OCI-LY7 (cell line): ENCODE measurements around the gene APBA1. TPM values are rescaled to one million over a fixed set of nuclear protein-coding genes. Genes with fewer than 3 reads are reported as not detected.
"Not testable (repeated sequence)": the region's sequence is repeated elsewhere in the genome, so short reads cannot be mapped to it uniquely, and the experiment has no call there.

Experiments
- BruUV-seq: library from RNA; stranded (reverse); fragments of 400-500 nt; replicated peaks from 2 replicates; lab custom pipeline; 2021; lab: Mats Ljungman, UMichigan
- CTCF ChIA-PET: fragments of 300-600 bp; sonication (Branson Sonifier 250); formaldehyde crosslinking; loops from one replicate; lab custom pipeline; 2022; ENCODE audit warnings: antibody characterized with exemption; ENCODE audit not compliant: unreplicated experiment; lab: Charles Lee
- POLR2A ChIA-PET: fragments of 300-600 bp; sonication (Branson Sonifier 250); formaldehyde crosslinking; loops from one replicate; lab custom pipeline; 2022; ENCODE audit warnings: antibody characterized with exemption; lab: Charles Lee
- DNase-seq: peaks from one replicate; pipeline ENCODE4 v3.0.0-alpha.2; 2015; ENCODE audit warnings: low spot score
- H2AFZ ChIP-seq: fragments of 200-600 bp; sonication (generic), shearing (Covaris generic); 2 replicates; pipeline ENCODE4 v1.6.1; 2014; ENCODE audit warnings: mild to moderate bottlenecking, antibody characterized with exemption, low read length, moderate library complexity
- H3K27ac ChIP-seq: fragments of 200-600 bp; sonication (generic); 2 replicates; pipeline ENCODE4 v1.5.1; 2014; ENCODE audit warnings: mixed run types, low read depth, mild to moderate bottlenecking, moderate library complexity, low read length, inconsistent platforms; ENCODE audit not compliant: poor library complexity, severe bottlenecking
- H3K36me3 ChIP-seq: fragments of 200-600 bp; sonication (generic); 2 replicates; pipeline ENCODE4 v1.6.1; 2014; ENCODE audit warnings: mild to moderate bottlenecking, antibody characterized with exemption, low read length, moderate library complexity, mixed read lengths; ENCODE audit not compliant: insufficient read depth
- H3K4me1 ChIP-seq: fragments of 200-600 bp; sonication (generic); 2 replicates; pipeline ENCODE4 v1.5.1; 2014; ENCODE audit warnings: mild to moderate bottlenecking, low read length; ENCODE audit not compliant: insufficient read depth, poor library complexity, severe bottlenecking
- H3K4me2 ChIP-seq: fragments of 200-600 bp; sonication (generic); 2 replicates; pipeline ENCODE4 v1.6.1; 2014; ENCODE audit warnings: mild to moderate bottlenecking, low read length
- H3K4me3 ChIP-seq: fragments of 200-600 bp; sonication (generic); 2 replicates; pipeline ENCODE4 v1.5.1; 2014; ENCODE audit warnings: mild to moderate bottlenecking, low read depth, low read length; ENCODE audit not compliant: poor library complexity, severe bottlenecking
- H3K79me2 ChIP-seq: fragments of 200-600 bp; sonication (generic); 2 replicates; pipeline ENCODE4 v1.6.1; 2016; ENCODE audit warnings: low read depth, mild to moderate bottlenecking, low read length, moderate library complexity, mixed read lengths; ENCODE audit not compliant: insufficient read depth
- H3K9me2 ChIP-seq: fragments of 200-600 bp; sonication (generic); 2 replicates; pipeline ENCODE4 v1.6.1; 2016; ENCODE audit warnings: mild to moderate bottlenecking, low read length, mixed read lengths; ENCODE audit not compliant: insufficient read depth
- H3K9me3 ChIP-seq: fragments of 200-600 bp; sonication (generic); 2 replicates; pipeline ENCODE4 v1.6.1; 2014; ENCODE audit warnings: mild to moderate bottlenecking, mixed run types, low read length, mixed read lengths
- H4K20me1 ChIP-seq: fragments of 200-600 bp; sonication (generic); 2 replicates; pipeline ENCODE4 v1.6.1; 2014; ENCODE audit warnings: mild to moderate bottlenecking, antibody characterized with exemption, low read length, moderate library complexity, mixed read lengths; ENCODE audit not compliant: insufficient read depth
- EZH2phosphoT487 ChIP-seq: fragments of 200-600 bp; sonication (generic); IDR thresholded peaks from 2 replicates; pipeline ENCODE4 v1.6.1; 2018; ENCODE audit warnings: low read depth, borderline replicate concordance, mild to moderate bottlenecking, mixed run types, antibody characterized with exemption, low read length, moderate library complexity, mixed read lengths
- intact Hi-C: fragments of 100-400 bp; cut with micrococcal nuclease; formaldehyde crosslinking; loops from one replicate; pipeline ENCODE4 v1.10.0; 2022; ENCODE audit not compliant: unreplicated experiment
- total RNA-seq, 2 experiments: library from RNA; depleted of rRNA in 1 of 2; stranded (reverse); fragments of >200 nt in 1 of 2; shearing (Covaris generic) in 1 of 2; gene quantifications; 2 replicates each; pipeline ENCODE4 v1.2.3, GENCODE V29; 2014 to 2022
- TF ChIP-seq, protein P1 (sequence below): fragments of 200-600 bp; sonication (generic); conservative IDR thresholded peaks from 2 replicates; pipeline ENCODE4 v1.5.1; 2014; ENCODE audit warnings: mild to moderate bottlenecking, antibody characterized with exemption, low read length, moderate library complexity, mixed read lengths

Gene APBA1
- total RNA-seq, 2 experiments from 2014 or later = not detected

DNA sequence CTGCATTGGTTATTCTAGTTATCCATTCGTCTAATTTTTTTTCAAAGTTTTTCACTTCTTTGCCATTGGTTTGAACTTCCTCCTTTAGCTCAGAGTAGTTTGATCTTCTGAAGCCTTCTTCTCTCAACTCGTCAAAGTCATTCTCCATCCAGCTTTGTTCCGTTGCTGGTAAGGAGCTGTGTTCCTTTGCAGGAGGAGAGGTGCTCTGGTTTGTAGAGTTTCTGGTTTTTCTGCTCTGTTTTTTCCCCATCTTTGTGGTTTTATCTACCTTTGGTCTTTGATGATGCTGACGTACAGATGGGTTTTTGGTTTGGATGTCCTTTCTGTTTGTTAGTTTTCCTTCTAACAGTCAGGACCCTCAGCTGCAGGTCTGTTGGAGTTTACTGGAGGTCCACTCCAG lies 232.5 kb downstream of the APBA1 start:
- H3K36me3 ChIP-seq, BruUV-seq, H3K9me3 ChIP-seq, H3K4me1 ChIP-seq, H3K79me2 ChIP-seq, DNase-seq, H3K4me3 ChIP-seq, CTCF ChIA-PET, H3K27ac ChIP-seq, H2AFZ ChIP-seq, H4K20me1 ChIP-seq, intact Hi-C loops, H3K9me2 ChIP-seq, H3K4me2 ChIP-seq: not testable (repeated sequence)
- POLR2A ChIA-PET = interaction anchor here (0.6 kb wide), 1 partner anchor 387 kb away, joined by 3 read pairs; no protein-coding TSS in a partner anchor

DNA sequence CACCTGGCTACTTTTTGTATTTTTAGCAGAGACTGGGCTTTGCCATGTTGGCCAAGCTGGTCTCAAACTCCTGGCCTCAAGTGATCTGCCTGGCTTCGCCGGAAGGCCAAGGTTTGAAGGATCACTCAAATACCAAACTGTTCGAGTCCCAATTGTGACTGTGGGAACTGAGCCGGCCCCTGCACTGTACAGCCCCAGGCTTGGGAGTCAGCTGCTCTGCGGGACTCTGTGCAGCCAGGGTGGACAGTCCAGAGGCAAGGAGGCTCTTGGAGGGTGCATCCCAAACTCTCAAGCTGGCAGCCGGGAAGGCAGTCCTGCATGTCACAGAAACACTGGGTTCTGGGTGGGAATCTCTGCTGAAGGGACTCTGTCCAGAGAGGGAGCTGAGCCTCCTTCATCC lies 238.2 kb downstream of the APBA1 start:
- H3K79me2 ChIP-seq = no peaks in the 10 kb centered on the region
- H3K4me3 ChIP-seq = no peak overlapping the region
- CTCF ChIA-PET = no interaction called here
- H3K4me2 ChIP-seq = no peak overlapping the region
- H3K9me2 ChIP-seq = no peaks in the 10 kb centered on the region
- DNase-seq = no peak
- H3K4me1 ChIP-seq = no peaks in the 10 kb centered on the region
- POLR2A ChIA-PET = no interaction called here
- no peak overlapping the region for H3K27ac ChIP-seq
- no TSS peak for BruUV-seq
- no peaks in the 10 kb centered on the region for H4K20me1 ChIP-seq
- no peaks in the 10 kb centered on the region for H3K9me3 ChIP-seq
- intact Hi-C loops = no loop called here
- no peak overlapping the region for H2AFZ ChIP-seq
- H3K36me3 ChIP-seq = no peaks in the 10 kb centered on the region
- TF ChIP-seq EZH2phosphoT487 = no peak
- TF ChIP-seq, protein P1, sequence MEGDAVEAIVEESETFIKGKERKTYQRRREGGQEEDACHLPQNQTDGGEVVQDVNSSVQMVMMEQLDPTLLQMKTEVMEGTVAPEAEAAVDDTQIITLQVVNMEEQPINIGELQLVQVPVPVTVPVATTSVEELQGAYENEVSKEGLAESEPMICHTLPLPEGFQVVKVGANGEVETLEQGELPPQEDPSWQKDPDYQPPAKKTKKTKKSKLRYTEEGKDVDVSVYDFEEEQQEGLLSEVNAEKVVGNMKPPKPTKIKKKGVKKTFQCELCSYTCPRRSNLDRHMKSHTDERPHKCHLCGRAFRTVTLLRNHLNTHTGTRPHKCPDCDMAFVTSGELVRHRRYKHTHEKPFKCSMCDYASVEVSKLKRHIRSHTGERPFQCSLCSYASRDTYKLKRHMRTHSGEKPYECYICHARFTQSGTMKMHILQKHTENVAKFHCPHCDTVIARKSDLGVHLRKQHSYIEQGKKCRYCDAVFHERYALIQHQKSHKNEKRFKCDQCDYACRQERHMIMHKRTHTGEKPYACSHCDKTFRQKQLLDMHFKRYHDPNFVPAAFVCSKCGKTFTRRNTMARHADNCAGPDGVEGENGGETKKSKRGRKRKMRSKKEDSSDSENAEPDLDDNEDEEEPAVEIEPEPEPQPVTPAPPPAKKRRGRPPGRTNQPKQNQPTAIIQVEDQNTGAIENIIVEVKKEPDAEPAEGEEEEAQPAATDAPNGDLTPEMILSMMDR = no peak

DNA sequence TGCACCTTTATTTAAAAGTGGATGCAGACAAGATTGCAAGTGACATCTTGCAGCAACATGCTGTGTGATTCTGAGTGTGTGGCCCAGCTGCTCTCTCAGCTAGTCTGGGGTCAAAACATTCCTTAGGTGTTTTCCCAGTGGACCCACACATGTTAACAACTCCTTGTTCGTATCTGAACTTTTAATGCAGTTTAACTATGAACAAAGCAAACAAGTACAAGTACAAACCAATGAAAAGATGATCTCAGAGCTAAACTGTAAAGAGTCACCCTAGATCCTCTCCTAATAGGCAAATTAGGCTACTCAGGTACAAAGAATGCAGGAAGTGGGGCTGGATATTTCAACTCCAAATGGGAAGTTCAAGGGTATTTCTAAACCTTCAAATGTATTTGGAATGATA lies 238.8 kb downstream of the APBA1 start:
- Histone ChIP-seq H3K4me1 (no peaks in the 10 kb centered on the region), H2AFZ (no peak overlapping the region), H3K4me2 (no peak overlapping the region), H3K79me2 (no peaks in the 10 kb centered on the region), H3K9me3 (no peaks in the 10 kb centered on the region), H3K9me2 (no peaks in the 10 kb centered on the region), H3K36me3 (no peaks in the 10 kb centered on the region), H3K4me3 (no peak overlapping the region), H4K20me1 (no peaks in the 10 kb centered on the region), H3K27ac (no peak overlapping the region)
- no peak for DNase-seq
- intact Hi-C loops = no loop called here
- ChIA-PET POLR2A (no interaction called here), CTCF (no interaction called here)
- BruUV-seq = no TSS peak
- TF ChIP-seq EZH2phosphoT487 = no peak
- TF ChIP-seq, protein P1 = no peak
